ENCODE measurements around the gene ACSL5.
"Not testable (repeated sequence)": the region's sequence is repeated elsewhere in the genome, so short reads cannot be mapped to it uniquely, and the experiment has no call there.

Gene ACSL5

GRCh38 chr10:112404617-112405016 lies 30.7 kb downstream of the ACSL5 start:
- in situ Hi-C loops (cut with MboI; ENCODE audit: low sequenced_read_pairs): no loop called here

- in situ Hi-C loops (cut with MboI; ENCODE audit: low sequenced_read_pairs): not testable (repeated sequence)
These were observed 32.9 kb downstream of the ACSL5 start for GRCh38 chr10:112406806-112407205.

DNA sequence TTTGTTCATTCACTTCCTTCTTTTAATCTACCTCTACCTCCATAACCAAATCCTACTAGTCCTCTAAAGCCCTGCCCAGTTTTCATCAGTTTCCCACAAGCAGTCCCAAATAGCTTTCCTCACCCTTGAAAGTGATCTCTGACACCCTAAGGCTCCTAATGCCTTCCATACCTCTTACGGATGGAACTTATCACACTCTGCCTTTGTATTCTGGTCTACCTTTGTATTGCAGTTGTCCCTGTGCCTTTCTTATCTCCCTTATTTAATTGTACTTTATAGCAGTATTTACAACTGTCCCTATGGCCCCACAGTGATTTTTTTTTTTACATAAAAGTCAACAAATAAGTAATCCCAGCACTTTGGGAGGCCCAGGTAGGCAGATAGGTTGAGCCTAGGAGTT lies 33.8 kb downstream of the ACSL5 start:
- in situ Hi-C loops (cut with MboI; ENCODE audit: low sequenced_read_pairs): no loop called here

- in situ Hi-C loops (cut with MboI; ENCODE audit: low sequenced_read_pairs): no loop called here
These were observed 35.4 kb downstream of the ACSL5 start for GRCh38 chr10:112409299-112409698.

DNA sequence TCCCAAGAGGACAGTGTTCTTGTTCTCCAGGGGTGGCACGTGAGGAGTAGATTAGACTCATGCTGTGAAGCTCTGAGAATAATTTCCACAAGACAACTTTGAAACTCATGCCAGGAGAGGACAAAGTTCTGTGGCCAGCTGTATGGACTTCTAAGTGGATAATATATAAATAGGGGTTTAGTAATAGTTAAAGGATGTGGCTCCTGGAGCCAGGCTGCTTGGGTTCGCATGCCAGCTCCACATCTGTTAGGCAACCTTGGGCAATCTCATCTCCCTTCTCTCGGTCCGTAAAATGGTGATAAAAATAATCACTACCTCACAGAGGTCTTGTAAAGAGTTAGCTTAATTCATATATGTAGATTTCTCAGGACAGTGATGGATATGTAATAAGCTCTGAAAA lies 35.8 kb downstream of the ACSL5 start:
- in situ Hi-C loops (cut with MboI; ENCODE audit: low sequenced_read_pairs): no loop called here

DNA sequence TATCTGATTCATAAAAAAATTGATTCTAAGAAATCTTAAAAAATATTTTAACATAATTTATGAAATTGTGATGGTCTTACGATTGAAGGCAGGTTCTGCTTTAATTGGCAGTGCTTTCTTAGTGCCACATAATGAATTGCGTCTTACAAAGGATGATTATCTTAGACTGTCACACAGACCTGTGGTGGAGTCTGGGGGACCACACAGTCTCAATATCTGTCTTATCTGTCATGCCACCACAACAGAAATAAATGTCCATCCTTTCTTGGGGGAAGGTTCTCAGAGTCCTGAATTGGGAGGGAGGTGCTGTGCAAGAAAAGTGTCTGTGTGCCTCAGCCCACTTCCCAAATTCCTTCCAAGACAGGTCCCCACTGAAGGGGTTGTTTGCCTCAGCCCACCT lies 38.8 kb downstream of the ACSL5 start:
- in situ Hi-C loops (cut with MboI; ENCODE audit: low sequenced_read_pairs): no loop called here

DNA sequence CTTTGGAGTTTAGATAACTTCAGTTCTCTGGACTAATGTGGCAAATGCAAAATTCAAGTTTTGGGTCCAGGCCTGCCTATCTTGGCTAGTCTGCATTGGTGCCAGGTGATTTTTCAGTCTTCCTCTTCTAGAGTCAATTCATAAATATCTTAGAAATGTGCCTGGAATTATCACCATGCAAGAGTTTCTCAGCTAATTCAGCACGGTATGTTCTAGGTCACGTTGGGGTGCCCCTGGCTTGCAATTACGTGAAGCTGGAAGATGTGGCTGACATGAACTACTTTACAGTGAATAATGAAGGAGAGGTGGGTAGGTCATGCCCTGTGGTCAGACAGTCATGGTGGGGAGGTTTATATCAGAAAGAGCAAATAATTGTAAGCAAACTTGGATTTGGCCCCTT lies 47.8 kb downstream of the ACSL5 start:
- in situ Hi-C loops (cut with MboI; ENCODE audit: low sequenced_read_pairs): no loop called here

- in situ Hi-C loops (cut with MboI; ENCODE audit: low sequenced_read_pairs): no loop called here
These were observed 50.7 kb downstream of the ACSL5 start for GRCh38 chr10:112424651-112425050.

DNA sequence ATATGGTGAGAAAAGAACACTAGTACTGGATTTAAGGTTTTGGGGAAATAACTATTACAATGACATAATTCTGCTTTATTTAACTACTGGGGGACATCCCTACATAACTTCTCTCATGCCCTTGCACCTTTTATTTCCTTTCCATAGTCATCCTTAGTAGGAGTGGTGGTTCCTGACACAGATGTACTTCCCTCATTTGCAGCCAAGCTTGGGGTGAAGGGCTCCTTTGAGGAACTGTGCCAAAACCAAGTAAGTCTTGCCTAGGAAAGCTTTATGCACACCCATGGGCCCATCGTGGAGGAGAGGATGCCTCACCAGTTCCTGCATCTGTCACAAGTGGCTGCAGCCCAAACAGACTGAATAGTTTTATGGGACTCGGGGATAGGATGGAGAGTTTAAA lies 52.2 kb downstream of the ACSL5 start:
- in situ Hi-C loops (cut with MboI; ENCODE audit: low sequenced_read_pairs): no loop called here

- in situ Hi-C loops (cut with MboI; ENCODE audit: low sequenced_read_pairs): no loop called here
These were observed 55.2 kb downstream of the ACSL5 start for GRCh38 chr10:112429147-112429546.

DNA sequence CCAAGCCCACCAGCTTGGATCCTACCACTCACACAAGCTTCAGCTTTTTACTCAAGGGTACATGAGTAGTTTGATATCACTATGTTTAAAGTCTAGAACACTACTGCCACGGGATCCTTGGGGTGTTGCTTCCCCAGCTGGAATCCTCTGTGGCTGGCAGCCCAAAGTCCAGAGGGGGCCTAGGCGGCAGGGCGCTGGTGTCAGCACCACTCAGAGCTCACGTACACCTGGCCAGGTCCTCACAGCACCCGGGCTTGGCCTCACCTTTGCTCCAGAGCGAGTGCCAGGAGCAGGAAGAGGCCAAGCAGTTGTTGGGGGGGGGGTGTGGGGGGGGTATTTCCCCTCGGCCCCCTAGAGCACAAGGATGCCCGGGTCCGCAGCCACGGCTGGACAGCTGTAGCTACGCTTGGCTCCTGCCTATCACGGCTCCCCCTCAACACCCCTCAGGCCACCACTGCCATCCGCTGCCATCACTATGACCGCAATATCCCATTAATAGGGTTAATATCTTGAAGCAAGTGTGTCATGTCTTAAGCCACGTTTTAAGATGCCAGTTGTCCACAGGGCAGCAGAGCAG lies 55.8 kb downstream of the ACSL5 start:
- in situ Hi-C loops (cut with MboI; ENCODE audit: low sequenced_read_pairs): no loop called here

- in situ Hi-C loops (cut with MboI; ENCODE audit: low sequenced_read_pairs): no loop called here
These were observed 59.2 kb downstream of the ACSL5 start for GRCh38 chr10:112433136-112433535.

DNA sequence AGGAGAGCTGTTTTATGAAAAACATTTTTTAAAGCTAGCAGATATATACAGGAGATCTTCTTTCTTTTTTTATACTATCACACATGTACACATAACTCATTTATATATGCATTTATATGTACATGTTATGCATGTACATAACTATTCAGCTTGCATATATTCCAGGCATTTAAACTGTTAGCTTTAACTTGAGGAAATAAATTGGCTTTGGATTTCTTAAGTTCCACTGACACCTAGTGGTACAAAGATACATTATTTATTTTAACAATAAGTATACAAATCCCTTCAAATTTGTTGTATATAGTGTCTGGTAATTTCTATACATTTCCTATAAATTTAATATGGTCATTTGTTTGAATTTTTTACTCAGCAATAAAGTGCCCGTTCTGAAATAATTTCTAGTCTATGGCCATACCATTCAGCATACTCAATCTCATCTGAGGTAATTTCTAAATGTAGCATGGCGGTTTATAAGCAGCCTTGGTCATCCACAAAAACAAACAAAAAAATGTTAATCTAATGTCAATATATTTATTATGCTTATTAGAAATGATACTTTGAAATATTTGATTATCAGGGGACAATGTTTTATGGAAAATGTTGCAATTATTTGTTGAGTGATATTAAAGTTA lies 61.2 kb downstream of the ACSL5 start:
- in situ Hi-C loops (cut with MboI; ENCODE audit: low sequenced_read_pairs): no loop called here

DNA sequence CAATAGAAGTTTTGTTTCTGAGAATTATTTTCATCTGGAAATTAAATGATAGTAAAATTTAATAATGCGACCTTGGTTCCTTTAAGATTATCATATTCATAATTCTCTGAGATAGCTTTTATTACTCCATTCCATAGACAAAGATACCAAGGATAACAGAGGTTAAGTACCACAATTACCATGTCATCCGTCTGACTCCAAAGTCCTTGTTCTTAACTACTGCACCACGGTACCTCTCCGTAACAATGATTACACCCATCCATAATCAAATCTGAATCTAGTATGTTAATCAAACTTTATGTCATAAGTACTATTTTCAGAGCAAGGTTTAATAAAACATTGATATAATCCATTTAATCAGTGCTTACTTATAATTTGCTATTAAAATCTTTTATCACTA lies 64.4 kb downstream of the ACSL5 start:
- in situ Hi-C loops (cut with MboI; ENCODE audit: low sequenced_read_pairs): no loop called here

DNA sequence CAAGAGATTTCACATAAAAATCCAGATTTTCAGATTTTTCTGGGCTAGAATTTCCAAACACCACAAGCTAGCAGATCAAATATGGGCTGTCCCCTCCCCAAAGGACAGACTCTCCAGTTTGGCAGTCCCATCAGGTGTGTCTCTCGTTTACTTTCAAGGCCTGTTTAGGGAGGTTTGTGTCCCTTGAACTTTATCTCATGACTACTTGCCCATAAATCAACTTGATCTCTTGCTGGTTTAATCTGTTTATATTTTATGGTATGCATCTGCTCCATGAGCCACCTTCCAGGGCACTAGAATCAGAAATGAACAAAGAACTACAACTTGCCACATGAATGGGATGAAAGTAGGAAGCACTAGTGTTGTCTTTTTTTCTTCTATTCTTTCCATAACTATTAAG lies 67.6 kb downstream of the ACSL5 start:
- in situ Hi-C loops (cut with MboI; ENCODE audit: low sequenced_read_pairs): no loop called here

GRCh38 chr10:112442063-112442462 lies 68.1 kb downstream of the ACSL5 start:
- in situ Hi-C loops (cut with MboI; ENCODE audit: low sequenced_read_pairs): no loop called here

- in situ Hi-C loops (cut with MboI; ENCODE audit: low sequenced_read_pairs): no loop called here
These were observed 72.3 kb downstream of the ACSL5 start for GRCh38 chr10:112446055-112446854.

DNA sequence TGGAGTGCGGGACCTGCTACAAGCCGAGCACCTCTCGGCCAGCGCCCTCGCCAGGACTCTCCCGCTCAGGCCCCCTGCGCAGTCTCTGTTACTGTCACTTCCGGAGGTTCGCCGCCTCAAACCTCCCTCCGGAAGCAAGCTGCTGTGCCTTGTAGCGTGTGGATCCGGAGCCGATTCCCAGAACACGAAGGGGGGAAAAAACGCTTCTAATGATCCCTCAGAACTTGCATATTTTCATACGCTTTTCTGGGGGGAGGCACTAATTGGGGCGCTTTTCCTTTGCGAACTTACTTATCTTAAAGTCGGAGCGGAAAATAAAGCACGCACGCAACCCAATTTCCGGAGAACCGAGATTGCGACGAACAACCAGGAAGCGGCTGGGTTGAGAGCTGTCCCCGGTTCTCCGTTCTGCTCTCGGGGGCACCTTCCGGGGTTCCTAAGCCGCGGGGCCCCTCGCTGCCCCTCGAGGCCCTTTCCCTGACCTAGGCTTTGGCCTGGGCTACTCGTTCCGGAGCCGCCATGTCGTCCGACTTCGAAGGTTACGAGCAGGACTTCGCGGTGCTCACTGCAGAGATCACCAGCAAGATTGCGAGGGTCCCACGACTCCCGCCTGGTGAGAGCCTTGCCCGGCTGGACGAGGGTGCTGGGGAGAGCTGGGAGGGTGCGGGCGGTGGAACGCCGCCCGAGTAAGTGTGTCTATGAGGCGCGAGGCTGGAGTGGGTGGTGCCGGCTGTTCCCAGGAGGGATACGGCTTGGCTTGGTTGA lies 73.1 kb downstream of the ACSL5 start, which contains the start of the genes VTI1A and ZDHHC6:
TSS of gene VTI1A (plus strand) at position 361 of the 765 bp plus-strand sequence. CDS start at position 520, 159 bp downstream.
TSS of gene ZDHHC6 (minus strand) at position 60 of the 765 bp plus-strand sequence. CDS start 1,478 bp downstream, outside the sequence.
- in situ Hi-C loops (cut with MboI; ENCODE audit: low sequenced_read_pairs): no loop called here

DNA sequence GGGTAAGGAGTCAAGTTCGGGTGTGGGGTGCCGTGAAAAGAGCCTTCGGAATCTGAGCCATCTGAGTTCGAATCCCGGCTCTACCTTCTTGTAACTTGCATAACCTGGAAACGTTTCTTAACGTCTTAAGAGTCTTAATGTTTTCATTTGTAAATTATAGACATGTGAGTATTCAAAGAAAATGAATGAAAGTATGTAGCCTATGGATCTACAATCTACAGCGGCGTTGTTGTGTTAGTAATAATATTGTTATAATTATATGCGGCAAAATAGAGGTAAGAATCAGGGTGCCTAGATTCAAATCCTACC lies 73.7 kb downstream of the ACSL5 start:
- in situ Hi-C loops (cut with MboI; ENCODE audit: low sequenced_read_pairs): no loop called here

- in situ Hi-C loops (cut with MboI; ENCODE audit: low sequenced_read_pairs): no loop called here
These were observed 75.0 kb downstream of the ACSL5 start for GRCh38 chr10:112448888-112449287.
